Effector CD8-positive, alpha-beta T cell (primary cell): Measurements from ENCODE around the gene FAM3B.
"Not testable (repeated sequence)": the region's sequence is repeated elsewhere in the genome, so short reads cannot be mapped to it uniquely, and the experiment has no call there.

Experiments
- DNase-seq: peaks from one replicate; lab custom pipeline; 2025; lab: John Stamatoyannopoulos, UW

The FAM3B gene

DNA sequence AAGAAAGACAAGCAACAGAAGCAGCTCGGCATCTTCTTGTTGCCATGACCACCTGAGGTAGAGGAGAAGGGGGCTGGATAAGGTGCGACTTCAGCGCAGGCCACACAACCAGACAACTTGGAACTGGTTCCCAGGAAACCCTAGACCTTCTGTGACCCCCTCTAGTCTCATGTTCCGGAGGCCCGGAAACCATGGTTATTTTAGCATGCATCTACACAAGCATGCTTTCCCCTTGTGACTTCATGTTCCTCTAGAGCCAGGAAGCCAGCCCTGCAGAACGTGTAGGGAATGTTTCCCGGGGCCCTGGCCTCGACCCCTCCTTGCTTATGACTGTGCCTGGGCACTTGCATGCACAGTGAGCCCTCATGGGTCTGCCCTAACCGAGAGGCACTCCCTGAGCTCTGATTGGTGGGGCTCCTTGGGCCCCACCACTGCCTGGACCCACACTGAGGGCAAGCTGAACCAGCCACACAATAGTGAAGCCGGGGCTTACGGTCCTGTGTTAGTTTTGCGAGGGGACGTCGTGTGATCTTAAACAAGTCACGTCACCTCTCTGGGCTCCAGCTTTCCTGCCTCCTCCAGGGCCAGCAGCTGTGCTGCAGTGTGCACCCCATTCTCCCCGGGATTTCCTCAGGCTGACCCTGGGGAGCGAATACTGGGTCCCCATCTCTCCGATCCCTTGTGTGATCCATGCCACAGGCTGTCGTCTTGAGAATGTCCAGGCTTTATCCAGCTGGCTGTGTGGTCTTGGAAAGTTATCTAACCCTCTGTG lies 33.2 kb downstream of the FAM3B start:
- DNase-seq, result no peak

DNA sequence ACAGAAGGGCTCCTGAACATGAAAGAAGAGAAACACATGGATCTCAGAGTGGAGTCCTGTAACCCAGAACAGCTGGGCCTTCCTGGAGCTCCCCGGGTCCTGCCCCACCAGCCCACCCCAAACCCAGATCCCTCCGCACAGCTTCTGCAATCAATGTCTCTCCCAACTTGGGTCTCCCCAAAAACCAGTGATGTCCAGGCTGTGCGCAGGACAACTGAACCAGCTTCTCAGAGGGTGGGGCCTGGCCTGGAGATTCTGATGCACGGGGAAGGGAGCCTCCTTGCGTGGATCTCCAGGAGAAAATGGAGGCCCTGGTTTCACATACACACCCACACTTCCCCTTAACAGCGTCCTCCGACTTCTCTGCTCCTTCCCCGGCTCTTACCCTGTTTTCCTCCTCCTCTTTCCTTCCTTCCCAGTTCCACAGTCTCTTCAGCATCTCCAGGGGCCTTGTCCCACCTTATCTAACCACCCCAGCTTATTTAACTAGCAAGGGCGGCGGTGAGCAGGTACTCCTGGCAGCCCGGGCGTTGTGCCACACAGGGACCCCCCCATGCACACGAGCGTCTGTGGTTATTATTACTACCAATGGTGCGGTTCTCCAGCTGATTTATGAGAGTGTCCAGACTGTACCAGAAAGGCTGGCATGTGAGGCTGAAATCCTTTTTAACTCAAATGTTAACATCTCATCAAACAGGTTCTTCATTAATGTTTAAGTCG lies 34.0 kb downstream of the FAM3B start:
- DNase-seq, result no peak

DNA sequence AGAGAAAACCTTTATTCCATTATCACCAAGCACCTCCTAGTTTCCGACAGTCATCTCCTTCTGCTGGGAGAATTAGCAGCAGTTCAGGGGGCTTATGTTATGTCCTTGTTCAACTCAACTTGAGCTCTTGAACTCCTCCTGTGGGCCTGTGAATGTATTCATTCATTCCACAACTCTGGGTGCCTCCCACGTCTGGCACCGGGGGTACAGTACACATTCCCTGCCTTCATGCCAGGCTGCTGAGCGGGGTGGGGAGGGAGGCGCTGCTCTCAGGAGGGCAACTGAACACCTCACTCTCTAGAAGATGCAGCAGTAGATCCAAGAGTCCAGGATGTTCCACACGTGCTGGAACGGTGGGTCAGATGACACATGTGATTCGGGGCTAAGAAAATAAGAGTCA lies 40.9 kb downstream of the FAM3B start:
- DNase-seq, result no peak

DNA sequence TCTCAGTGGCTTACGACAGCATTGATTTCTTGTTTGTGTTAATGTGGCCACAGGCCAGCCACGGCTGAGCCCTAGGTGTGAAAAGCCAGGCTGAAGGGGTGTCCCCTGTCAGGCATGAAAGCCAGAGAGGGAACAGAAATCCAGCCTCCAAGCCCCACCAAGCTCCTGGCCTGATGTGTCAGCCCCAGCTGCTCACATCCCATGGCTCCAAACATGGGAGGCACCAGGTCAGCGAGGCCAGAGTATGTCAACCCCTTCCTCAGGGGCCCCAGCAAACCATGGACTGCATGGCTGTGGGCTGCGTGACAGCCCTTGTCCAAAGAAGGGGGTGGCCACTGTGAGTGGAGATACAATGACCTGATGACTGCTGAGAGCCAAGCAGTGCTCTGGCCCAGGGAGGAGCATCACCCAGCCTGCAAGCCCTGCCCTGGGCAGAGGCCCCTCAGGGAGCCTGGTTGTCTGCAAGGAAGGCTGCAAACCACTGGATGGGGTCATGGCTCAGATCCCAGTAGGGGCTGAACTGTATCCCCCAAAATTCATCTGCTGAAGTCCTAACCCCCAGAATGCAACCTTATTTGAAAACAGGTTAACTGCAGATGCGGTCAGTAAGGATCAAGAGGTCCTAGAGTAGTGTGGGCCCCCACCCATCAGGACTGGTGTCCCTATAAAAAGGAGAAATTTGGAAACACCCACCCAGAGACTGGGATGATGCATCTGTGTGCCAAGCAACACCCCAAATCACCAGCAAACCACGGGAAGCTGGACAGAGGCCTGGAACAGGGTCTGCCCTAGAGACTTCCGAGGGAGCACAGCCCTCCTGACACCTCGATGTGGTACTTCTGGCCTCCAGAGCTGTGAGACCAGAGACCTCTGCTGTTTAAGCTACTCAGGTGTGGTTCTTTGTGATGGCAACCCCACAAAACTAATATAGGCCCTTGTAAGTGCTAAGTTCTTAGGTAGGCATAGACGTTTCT lies 41.9 kb downstream of the FAM3B start:
- DNase-seq, result no peak

- DNase-seq, result no peak
These were observed 42.7 kb downstream of the FAM3B start for GRCh38 chr21:41359286-41359685.

GRCh38 chr21:41359754-41360071 lies 43.1 kb downstream of the FAM3B start:
- not testable (repeated sequence) for DNase-seq

GRCh38 chr21:41360072-41360821 lies 43.6 kb downstream of the FAM3B start:
- DNase-seq, result no peak

GRCh38 chr21:41361053-41361785 lies 44.6 kb downstream of the FAM3B start:
- DNase-seq, result no peak

- peak; percentile 69 for DNase-seq
These were observed 45.4 kb downstream of the FAM3B start, which contains the start of gene MX2 for GRCh38 chr21:41361786-41362604. MX2 (plus strand) TSS chr21:41362027; CDS start chr21:41376907, 14,880 bp downstream.

GRCh38 chr21:41362605-41363369 lies 46.2 kb downstream of the FAM3B start:
- no peak for DNase-seq

GRCh38 chr21:41363370-41364270 lies 47.0 kb downstream of the FAM3B start:
- no peak for DNase-seq

GRCh38 chr21:41364308-41364707 lies 47.7 kb downstream of the FAM3B start:
- DNase-seq, result no peak

GRCh38 chr21:41365377-41366107 lies 48.9 kb downstream of the FAM3B start:
- no peak for DNase-seq

GRCh38 chr21:41366522-41367151 lies 50.0 kb downstream of the FAM3B start:
- no peak for DNase-seq

DNA sequence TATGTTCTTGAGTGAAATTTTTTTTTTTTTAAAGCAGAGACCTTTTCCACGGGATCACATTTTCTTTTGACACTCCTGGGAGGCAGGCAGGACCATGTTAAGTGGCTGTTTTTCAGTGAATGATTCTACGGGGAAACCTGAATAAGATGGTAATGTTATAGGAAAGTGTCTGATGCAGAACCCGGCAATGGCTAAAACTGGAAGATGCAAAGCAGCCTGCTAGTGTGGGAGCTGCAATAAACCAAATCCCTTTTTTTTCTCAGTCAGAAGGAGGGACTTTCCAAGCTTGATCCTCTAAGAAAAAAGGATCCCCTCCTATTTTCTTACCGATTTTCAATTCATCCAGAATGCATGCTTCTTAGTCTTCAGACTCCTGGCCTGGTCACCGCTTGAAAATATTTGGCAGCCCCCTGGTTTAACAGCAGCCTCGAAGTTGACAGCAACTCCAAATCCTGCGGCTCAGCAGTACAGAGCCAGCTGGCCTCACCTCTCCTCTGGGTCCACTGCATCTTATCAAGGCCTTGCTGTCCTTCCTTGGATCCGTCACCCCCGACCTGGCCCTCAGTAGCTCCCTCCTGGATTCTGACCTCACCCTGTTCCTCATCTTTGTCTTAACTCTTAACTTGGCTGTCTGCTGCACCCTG lies 50.8 kb downstream of the FAM3B start:
- no peak for DNase-seq

- DNase-seq, result no peak
These were observed 51.5 kb downstream of the FAM3B start for GRCh38 chr21:41367945-41368734.
